NCI-H146 (cell line): ENCODE data around the gene FBXL13.

Source experiments
- DNase-seq: peaks from one replicate; lab custom pipeline; 2025; lab: John Stamatoyannopoulos, UW

The FBXL13 gene

DNA sequence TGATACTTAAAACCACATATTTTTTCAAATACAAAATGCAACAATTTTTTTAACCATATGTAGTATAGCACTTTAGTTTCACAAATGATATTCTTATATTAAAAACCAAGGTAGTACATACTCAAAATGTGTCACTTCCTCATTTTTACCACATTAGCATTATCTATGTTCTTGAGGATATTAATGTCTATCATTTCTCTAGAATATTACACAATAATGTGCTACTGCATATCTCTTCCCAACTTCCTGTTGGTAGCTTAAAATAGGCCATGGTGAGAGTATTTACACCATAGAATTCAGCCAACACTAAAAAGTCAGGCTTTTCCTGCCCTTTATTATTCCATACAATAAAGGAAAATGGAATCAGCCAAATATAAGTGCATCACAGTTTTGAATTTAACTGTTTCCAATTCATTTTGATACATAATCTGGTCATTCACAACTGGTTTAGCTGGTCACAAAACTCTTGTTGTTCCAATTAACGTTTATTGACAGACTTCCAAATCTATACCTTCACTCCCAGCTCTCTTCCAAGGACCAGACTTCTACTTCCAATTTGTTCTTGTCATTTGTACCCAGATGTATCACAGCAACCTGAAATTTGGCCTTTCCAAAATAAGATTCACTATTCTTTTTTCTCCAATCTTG lies 181.8 kb downstream of the FBXL13 start:
- DNase-seq, result no peak

DNA sequence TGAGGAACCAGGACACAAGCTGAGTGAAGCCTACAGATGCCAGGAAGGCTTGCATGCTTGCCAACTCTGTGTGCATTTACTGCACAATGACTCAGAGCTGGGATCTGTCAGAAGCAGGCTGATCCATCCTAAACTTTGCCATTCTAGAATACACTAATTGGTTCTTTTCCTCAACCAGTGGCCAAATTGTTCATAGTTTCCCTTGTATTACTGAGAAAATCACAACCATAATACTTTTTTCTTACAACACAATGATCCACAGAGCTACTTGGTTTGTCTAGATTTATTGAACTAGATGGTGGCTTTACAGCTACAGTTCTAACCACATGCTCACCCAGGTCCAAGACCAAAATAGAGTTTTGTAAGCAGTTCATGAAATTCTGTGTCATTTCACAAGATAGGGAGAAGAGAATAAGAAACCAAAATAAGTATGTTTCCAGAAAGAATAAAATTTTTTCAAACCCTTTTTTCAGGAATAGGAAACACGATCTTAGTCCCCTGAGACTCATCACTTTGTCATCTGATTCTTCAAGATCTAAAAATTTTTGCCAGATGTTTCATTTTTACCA lies 182.8 kb downstream of the FBXL13 start:
- no peak for DNase-seq

DNA sequence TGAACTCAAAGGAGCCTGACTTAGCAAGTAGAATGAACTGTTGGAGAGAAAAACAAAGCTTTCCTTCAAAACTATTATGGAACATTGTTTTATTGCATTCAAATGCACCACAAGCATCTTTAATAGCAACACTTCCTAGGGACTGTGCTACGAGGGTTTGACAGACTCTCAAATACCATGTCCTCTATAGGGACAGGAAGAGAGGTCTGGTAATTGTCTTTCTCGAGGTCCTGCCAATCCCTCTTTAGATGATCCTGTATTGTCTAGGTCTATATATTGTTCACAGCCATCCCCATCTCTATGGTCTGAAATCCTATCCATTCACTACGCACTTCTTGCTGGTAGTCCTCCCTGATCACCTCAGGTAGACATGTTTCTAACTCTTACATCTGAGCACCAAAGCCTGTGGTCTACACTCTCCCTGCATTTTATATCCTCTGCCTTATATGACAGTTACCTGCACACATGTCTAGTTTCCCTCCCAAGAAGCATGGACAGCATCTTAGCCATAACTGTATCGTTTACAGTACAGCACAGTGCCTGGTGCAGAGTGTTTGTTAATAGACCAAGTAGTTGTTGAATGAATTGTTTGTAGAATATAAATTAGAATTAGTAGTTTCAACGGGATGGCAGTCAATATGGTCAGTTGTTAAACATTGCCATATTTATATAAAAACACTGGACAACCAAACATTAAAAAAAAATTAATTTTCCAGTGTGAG lies 183.5 kb downstream of the FBXL13 start:
- DNase-seq, result no peak

DNA sequence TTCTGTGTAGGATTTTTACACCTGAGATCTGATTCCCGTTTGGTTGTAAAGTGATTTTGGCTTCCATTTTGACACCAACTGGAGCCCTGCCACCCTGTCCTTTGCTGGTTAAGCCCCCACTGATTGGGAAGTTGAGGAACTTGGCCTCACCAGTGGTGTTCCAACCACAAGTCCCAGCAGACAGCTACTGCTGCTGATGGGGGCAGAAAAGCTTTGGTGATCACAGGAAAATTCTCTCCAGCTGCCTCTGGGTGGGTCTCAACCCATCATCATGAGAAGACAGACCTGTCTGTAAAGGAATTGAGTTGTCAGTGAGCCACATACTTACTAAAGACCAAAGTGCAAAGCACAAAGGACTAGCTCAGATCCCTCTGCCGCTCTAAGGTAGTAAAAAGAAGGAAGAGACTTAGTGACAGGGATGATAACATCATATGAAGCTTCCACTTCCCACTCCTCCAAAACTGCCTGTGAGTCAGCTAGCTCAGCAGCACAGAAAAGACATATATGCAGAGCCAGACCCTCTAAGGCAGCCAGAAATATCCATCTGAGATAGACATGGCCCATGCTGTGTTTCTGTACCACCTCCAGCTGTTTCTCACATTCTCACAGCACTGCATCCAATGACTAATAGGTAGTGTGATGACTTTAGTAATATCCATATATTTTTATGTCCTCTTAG lies 184.2 kb downstream of the FBXL13 start:
- no peak for DNase-seq

DNA sequence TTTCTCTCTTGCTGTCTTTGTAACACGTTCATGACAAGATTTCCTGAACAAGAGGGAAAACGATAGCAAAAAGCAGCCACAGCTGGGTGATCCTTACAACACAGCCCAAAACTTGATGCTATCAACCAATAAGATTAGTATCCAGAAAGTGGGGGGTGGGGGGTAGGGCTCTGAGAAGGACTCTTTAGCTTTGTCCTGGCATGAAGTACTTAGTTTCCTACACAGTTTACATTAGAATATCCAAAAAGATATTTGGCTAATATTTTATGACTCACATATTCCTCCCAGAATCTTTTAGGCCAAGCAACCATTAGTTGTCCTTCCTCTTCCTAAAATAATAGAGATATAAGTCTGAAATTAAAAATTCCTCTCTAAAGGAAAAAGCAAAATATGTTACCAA lies 184.7 kb downstream of the FBXL13 start:
- no peak for DNase-seq

DNA sequence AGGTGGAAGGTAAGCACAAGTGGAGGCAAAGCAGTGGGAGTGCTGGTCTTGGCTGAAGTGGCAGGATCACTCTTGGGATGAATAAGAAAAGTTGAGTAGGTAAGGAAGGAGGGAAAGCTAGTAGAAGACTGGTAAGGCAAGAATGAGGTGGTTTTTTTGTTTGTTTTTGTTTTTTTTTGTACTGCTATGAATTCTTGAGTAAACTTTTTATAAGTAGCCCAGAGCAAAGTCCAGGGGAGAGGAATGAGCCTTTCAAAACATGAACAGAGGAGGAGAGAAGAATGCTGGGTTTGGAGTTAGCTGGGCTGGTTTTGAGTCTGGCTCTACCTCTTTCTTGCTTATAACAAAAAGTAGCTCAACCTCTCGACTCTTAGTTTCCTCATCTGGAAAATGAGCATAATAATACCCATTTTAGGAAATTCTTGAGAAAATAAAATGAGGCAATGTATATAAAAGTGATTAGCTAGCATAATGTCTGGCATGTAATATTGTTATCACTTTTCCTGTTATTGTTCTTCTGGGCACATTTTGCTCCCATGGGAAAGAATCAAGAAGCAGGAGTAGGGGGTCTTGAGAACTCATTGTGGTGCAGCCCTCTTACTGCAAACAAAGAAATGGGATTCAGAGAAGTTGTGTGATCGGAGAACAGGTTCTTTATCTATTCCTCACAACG lies 185.9 kb downstream of the FBXL13 start:
- DNase-seq, result no peak

DNA sequence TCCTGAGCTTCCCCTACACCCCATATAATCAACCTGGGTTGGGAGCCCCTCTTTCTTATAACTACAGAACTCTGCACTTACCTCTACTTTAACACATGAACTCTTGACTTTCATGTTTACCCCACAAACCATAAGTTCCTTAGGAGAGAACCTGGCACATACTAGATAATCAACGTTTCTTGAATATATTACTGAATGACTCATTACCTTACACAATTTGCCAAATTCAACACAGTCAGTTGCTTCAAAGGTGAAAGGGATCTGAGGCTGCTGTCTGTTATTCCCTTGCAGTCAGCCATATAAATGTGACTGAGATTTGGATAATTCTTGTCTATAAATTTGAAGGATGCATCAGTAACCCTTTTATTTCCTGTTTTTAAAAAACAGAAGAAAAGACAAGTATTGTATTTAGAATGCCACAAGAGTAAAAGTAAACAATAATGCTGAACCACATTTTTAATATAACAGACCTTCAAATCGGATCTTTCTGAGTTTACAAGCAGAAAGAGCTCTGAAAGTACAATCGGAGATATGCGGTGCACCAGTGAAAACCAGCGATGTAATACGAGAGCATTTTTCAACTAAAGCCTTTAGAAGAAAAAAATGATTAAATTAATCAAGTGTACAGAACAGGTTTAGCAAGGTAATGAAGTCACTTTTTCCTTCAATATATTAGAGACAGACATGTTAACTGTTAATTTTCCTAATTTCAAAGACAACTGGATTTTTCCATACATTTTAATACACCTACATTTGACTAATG lies 191.3 kb downstream of the FBXL13 start:
- no peak for DNase-seq

DNA sequence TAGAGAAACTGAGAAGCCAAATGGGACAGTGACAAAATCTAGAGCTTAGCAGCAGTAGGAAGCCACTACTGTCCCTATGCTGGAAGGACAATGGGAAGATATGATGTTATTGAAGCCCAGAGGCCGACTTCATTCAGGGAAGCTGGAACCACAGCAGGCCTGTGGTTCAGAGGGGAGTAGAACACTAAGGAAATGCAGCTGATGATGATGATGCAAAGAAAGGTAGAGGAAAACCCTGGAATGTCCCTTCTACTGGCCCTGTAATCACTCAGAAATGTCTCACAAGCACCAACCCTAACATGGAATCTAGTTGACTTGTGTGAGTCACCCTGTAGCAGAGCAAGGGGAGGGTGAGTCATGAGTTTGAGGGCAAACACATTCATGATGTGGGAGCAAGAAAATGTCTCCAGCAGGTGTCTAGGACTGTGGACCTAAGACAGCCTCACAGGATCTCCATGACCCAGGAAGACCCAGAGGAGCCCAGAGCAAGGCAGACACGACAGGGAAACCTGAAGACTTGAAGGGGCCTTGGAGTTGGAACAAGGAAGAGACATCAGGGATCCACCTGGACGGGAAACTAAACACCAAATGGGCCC lies 198.8 kb downstream of the FBXL13 start:
- DNase-seq, result no peak

DNA sequence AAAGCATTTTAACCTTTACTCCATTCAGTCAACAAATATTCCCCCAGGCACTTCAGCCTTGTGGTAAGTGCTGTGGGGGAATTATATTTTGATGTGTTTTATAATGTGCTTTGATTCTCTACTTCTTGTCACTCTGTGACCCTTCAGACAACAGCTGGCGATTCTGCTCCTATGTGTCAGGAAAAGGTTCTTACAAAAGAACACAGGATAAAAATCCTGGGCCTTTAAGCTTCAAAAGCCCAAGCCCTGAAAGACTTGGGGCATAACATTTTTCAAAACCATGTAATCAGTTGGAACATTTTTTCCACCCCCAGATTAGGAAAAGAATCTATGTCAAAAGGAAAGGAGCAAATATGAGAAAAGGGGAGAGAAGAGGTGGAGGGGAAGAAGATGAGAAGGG lies 199.6 kb downstream of the FBXL13 start:
- no peak for DNase-seq

DNA sequence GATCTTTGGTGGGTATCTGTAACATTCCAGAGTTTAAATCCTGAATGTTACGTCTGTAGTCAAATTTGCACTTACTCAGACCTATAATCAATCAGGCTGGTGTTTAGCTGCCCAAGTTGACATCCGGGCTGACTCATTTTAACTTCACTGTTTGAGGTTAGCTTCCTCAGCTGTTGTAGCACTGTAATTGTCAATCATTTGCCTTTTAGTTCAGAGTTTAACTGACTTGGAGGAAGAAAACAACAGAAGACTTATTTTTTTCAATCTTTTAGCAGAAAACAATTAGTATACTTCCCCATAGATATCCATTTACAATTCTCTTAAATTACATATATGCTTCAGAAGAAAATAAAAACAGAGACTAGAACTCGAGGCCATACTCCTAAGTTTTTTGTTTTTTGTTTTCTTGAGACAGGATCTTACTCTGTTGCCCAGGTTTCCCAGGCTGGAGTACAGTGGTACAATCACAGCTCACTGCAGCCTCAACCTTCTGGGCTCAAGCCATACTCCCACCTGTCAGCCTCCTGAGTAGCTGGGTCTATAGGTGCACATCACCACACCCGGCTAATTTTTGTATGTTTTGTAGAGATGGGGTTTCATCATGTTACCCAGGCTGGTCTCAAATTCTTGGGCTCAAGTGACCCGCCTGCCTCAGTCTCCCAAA lies 200.3 kb downstream of the FBXL13 start:
- no peak for DNase-seq

DNA sequence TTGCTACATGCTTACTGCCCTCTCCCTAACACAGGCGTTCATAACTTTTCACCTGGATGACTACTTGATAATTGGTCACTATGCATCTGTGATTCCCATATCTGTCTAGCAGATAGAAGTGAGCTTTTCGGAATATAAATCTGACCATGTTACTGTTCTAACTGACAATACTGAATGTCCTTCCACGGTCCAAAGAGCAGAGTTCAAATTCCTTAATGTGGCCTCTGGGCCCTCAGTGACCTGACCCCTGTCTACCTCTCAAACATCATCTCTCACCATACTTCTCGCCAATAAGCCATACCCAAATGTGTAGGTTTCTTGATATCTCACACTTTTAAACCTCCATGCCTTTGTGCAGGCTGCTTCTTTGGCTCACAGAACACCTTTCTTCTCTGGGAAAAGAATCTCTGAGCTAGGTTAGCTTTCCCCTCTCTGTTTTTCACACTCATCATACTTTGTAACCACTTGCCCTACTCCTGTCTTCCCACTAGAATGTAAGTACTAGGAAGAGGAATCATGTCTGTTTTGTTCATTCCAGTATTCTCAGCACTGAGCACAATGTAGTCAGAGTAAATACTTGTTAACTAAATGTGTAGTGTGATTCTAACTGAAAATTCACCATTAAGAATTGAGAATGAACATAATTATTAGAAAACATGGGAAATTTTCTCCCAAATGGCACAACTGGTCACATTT lies 201.0 kb downstream of the FBXL13 start:
- DNase-seq, result no peak

DNA sequence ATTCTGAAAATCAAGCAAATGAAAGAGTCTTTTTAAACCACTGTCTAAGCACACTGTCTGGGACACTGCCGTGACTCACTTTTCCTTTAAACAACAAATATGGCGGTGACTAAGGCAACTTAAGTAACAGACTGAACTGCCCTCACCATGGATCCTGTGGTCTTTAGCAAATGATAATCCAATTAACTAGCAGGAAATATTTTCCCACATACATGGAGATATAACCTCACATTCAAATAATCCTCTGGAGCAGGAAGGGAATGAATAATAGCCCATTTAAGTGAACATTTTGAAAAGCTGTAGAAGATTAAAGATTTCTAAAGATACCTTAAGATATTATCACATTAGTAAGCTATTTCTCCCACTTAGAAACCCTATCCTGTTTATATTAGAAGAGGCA lies 202.1 kb downstream of the FBXL13 start:
- no peak for DNase-seq

DNA sequence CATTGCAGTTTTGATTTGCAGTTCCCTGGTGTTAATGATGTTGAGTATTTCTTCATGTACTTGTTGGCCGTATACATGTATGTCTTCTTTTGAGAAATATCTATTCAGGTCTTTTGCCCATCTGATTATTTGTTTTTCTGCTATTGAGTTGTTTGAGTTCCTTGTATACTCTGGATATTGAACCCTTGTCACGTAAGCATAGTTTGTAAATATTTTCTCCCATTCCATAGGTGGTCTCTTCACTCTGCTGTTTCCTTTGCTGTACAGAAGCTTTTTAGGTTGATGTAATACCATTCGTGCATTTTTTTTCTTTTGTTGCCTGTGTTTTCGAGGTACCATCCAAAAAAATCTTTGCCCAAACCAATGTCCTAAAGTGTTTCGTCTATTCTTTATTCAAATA lies 205.4 kb downstream of the FBXL13 start:
- no peak for DNase-seq

DNA sequence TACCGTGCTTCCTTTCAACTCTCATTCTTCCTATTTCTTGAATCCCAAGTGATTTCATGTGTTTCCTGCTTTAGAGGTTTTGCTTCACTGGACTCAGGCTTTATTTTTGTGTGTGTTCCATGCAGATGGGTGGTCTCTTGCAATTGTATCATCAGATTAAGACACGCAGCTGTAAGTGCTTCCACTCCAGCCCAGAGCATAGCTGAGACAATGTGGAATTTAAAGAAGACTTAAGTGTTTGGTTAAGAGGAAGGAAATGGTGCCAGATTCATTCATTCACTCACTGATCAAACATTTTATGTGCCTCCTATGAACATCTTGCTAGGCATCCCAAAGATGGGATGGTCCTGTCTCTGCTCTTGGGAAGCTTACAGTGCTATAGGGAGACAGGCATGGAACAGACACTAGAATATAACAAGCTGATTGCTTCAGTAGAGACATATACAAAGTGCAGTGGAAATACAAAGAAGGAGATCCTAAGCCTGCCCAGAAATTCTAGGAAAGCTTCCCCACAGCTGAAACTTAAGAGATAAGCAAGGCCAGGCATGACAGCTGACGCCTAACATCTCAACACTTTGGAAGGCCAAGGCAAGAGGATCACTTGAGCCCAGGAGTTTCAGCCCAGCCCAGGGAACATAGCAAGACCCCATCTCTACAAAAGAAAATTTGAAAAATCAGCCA lies 207.9 kb downstream of the FBXL13 start:
- DNase-seq, result no peak

DNA sequence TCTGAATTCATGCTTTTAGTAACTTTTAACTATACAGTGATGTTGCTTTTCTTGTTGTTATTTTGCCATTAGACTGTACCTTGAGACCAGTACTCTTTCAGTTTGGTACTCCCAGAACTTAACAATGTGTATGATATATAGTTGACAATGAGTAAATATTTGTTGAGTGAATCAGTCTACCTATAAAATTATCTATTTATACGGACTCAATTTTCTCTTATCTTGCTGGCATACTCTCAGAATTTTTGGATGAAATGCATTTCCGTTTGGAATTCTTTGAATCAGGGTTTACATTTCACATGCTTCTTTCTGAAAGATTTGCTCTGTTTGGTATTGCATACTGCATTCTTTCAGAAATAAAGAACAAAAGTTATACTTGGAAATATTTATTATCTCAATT lies 209.6 kb downstream of the FBXL13 start:
- DNase-seq, result no peak

DNA sequence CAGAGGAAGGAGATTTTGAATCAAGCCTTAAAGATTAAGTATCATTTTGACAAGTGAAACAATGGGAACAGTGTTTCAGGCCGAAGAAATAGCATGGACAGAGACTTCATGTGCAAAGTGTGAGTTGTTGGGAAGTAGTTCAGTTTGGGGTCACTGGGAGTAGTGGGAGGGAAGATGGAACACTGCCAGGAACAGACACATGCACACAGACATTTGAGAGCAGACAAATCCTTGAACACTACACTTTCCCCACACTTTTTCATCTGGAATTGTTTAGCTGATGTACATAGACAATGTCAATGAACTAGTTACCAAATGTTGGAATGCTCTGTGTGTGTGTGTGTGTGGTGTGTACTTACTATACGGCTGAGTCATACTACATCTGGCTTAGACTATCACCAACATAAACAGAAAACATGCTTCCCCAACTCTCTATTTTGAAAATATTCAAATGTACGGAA lies 214.2 kb downstream of the FBXL13 start:
- no peak for DNase-seq

DNA sequence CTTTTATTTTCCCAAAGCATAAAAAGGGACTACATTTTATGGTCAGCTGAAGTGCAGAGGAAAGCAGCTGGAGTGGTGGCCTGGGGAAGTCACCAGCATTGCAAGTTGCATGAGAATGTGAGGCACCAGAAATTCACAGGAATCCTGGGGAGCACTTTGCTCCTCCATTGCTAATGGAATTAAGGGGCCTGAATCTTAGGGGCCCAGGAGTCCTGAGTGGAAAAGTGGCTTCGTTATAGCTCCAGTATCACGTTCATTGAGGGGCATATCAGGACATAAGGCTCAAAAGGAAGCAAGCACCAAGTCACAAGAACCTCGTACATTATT lies 214.8 kb downstream of the FBXL13 start:
- DNase-seq, result no peak

DNA sequence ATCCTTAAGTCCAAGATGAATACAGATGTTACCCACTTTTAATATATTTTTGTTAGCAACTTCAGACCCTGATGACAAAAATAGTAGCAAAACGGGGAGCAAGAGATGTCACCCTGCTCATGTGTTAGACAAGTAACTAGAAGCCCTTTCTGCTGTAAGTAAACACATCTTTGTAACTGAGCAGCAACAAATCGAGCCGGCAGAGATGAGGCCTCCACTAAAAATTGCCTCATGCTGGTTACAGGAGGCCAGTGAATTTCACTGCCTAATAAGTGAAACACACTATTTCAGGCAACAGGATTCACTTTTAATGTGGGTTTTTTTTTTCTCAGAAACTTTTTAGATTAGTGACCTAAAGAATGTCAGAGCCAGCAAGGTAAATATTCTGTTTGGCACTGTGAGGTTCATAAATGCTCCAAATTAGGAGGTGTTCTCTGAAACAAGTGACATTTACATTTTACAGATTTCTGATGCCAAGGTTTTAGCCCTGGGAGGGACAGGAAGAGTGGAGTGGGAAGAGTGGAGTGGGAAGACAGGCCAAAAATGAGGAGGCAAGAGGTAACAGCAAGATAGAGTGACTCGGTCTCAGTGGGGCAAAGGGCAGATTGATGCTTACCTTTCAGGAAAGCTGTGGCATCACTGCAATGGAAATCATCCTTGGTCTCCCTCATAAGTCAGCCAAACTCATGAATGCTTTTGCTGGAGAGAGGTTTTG lies 215.4 kb downstream of the FBXL13 start:
- no peak for DNase-seq

DNA sequence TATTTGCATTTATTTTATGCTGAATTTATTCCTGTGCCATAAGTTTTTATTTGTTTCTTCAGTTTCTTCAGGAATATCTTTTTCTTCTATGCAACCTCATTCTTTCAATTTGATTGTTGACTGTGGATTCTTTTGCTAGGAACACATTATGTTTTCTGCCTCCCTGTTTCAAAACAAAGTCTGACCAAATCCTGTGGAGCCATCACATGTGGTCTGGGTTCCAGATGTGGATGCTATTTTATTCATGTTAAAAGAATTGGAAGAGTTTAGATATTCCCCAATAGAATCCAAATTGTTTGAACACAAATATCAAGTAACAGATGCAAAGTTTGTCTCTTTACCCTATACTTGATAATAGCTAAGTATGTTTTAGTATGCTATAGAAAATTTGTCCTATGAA lies 218.6 kb downstream of the FBXL13 start:
- no peak for DNase-seq
